ENCODE results near the gene VMP1.

The VMP1 gene

DNA sequence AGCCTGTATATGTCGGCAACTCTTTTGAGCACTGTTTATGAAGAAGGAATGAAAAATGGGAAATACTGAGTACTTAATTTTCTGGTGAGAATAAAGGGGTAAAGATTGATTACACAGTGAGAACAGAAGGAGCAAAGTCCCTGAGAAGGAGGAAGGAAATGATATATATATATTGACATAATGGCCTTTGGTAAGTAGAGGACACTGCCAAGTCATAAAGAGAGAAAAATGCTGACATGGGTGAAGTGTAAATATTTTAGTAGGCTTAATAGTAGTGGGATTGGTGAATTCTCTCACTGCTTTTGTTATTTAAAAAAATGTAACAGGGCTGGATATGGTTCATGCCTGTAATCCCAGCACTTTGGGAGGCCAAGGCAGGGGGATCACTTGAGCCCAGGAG is 16.2 kb downstream of the VMP1 start:
- TF ChIP-seq TAF1 (IDR thresholded peaks at IDR 0.05; ENCODE audit: low read depth), result no peak
- no peak for TF ChIP-seq TEAD4 (IDR thresholded peaks at IDR 0.05)
- no peak for TF ChIP-seq RAD21 (IDR thresholded peaks at IDR 0.05; ENCODE audit: low read depth)
- no peak for TF ChIP-seq ZBTB7A (IDR thresholded peaks at IDR 0.05; ENCODE audit: low read depth)
- no peak for TF ChIP-seq TCF12 (IDR thresholded peaks at IDR 0.05; ENCODE audit: low read depth)
- TF ChIP-seq, protein P1, sequence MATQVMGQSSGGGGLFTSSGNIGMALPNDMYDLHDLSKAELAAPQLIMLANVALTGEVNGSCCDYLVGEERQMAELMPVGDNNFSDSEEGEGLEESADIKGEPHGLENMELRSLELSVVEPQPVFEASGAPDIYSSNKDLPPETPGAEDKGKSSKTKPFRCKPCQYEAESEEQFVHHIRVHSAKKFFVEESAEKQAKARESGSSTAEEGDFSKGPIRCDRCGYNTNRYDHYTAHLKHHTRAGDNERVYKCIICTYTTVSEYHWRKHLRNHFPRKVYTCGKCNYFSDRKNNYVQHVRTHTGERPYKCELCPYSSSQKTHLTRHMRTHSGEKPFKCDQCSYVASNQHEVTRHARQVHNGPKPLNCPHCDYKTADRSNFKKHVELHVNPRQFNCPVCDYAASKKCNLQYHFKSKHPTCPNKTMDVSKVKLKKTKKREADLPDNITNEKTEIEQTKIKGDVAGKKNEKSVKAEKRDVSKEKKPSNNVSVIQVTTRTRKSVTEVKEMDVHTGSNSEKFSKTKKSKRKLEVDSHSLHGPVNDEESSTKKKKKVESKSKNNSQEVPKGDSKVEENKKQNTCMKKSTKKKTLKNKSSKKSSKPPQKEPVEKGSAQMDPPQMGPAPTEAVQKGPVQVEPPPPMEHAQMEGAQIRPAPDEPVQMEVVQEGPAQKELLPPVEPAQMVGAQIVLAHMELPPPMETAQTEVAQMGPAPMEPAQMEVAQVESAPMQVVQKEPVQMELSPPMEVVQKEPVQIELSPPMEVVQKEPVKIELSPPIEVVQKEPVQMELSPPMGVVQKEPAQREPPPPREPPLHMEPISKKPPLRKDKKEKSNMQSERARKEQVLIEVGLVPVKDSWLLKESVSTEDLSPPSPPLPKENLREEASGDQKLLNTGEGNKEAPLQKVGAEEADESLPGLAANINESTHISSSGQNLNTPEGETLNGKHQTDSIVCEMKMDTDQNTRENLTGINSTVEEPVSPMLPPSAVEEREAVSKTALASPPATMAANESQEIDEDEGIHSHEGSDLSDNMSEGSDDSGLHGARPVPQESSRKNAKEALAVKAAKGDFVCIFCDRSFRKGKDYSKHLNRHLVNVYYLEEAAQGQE (IDR thresholded peaks at IDR 0.05; ENCODE audit: low read depth), result no peak
- TF ChIP-seq EGR1 (IDR thresholded peaks at IDR 0.05), result no peak
- no peak for TF ChIP-seq CEBPB (IDR thresholded peaks at IDR 0.05)
- TF ChIP-seq YY1 (IDR thresholded peaks at IDR 0.05; ENCODE audit: low read depth), result no peak
- no peak for TF ChIP-seq EP300 (IDR thresholded peaks at IDR 0.05; ENCODE audit: borderline replicate concordance)
- TF ChIP-seq NFIC (IDR thresholded peaks at IDR 0.05), result no peak
- no peak for TF ChIP-seq CREB1 (IDR thresholded peaks at IDR 0.05; ENCODE audit: low read depth)
- no peak for TF ChIP-seq FOXM1 (IDR thresholded peaks at IDR 0.05; ENCODE audit: borderline replicate concordance, low read depth)
- TF ChIP-seq, protein P2, sequence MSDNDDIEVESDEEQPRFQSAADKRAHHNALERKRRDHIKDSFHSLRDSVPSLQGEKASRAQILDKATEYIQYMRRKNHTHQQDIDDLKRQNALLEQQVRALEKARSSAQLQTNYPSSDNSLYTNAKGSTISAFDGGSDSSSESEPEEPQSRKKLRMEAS (IDR thresholded peaks at IDR 0.05), result no peak

DNA sequence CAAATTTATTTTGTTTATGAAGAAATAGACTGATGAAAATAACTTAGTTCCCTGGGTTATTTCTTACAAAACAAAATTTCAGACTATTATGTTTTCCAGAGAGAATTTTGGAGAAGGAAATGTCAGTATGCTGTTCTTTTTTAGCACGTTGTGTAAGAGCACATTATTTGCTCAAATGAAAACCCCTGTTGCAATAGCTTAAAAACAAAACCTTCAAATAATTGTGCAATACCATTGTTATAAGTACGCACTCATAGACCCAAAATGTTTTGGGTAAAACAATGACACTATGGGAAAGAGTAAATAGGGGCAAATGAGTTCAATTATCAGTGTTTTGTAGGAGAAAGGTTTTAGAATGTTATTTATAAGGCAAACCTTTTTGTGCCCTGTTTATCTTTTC is 18.2 kb downstream of the VMP1 start:
- TF ChIP-seq ZBTB7A (IDR thresholded peaks at IDR 0.05; ENCODE audit: low read depth) (no peak), CEBPB (IDR thresholded peaks at IDR 0.05) (peak; percentile 44; the same call in 1 of the 2 replicates), EP300 (IDR thresholded peaks at IDR 0.05; ENCODE audit: borderline replicate concordance) (no peak)

DNA sequence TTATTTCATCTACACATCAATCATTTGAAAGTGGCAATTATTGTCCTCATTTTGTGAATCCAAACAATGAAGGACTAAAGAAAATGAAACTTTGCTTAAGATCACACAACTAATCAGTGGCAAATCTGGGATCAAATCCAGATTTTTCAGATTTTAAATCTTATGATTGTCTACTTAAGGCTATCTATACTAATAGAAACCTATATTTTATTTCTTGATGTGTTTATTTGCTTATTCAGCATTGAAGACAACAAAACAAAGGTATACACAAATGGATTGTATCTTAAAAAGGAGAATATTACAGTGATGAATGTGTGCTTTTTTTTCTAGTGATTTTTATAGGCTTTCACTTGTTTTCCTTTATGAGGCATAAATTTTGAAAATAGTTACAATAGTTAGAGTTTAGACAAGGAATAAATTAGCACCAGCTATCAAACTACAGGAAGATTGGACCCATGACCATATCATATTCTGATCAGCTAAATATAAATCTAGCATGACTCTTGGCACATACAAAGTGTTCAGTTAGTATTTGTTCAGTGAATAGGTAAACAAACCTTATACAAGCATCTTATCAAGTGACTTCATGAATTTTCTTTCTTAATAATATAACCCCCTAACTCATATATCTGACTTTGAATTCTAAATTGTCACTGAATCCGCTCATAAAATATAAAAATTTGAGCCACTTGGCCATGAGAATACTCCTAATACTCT is 20.5 kb downstream of the VMP1 start:
- TF ChIP-seq EGR1 (IDR thresholded peaks at IDR 0.05) (no peak), FOXM1 (IDR thresholded peaks at IDR 0.05; ENCODE audit: borderline replicate concordance, low read depth) (no peak), ZBTB7A (IDR thresholded peaks at IDR 0.05; ENCODE audit: low read depth) (no peak), TEAD4 (IDR thresholded peaks at IDR 0.05) (no peak), CEBPB (IDR thresholded peaks at IDR 0.05) (no peak), TCF12 (IDR thresholded peaks at IDR 0.05; ENCODE audit: low read depth) (no peak), NFIC (IDR thresholded peaks at IDR 0.05) (no peak), EP300 (IDR thresholded peaks at IDR 0.05; ENCODE audit: borderline replicate concordance) (no peak), CREB1 (IDR thresholded peaks at IDR 0.05; ENCODE audit: low read depth) (no peak), TAF1 (IDR thresholded peaks at IDR 0.05; ENCODE audit: low read depth) (no peak)
- TF ChIP-seq, protein P3, sequence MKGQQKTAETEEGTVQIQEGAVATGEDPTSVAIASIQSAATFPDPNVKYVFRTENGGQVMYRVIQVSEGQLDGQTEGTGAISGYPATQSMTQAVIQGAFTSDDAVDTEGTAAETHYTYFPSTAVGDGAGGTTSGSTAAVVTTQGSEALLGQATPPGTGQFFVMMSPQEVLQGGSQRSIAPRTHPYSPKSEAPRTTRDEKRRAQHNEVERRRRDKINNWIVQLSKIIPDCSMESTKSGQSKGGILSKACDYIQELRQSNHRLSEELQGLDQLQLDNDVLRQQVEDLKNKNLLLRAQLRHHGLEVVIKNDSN (IDR thresholded peaks at IDR 0.05), result no peak
- TF ChIP-seq, protein P1 (IDR thresholded peaks at IDR 0.05; ENCODE audit: low read depth), result no peak
- TF ChIP-seq, protein P2 (IDR thresholded peaks at IDR 0.05), result no peak

DNA sequence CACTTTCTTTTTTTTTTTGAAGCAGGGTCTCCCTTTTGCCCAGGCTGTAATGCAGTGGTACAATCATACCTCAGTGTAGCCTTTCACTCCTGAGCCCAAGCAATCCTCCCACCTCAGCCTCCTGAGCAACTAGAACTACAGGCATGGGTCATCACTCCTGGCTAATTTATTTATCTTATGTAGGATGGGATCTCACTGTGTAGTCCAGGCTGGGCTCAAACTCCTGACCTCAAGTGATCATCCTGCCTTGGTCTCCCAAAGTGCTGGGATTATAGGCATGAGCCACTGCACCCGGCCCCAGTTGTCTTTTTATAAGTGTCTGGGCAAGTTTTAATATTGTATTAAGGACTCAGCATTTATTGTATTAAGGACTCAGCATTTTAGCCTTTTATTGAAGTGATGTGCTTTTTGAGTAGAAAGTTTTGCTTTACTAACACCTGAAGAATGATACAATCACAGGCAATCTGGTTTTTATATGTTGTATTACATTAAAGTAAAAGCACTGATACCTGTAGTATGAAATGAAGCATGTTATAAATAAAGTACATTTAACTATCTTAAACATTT is 22.9 kb downstream of the VMP1 start:
- TF ChIP-seq EGR1 (IDR thresholded peaks at IDR 0.05), result no peak
- TF ChIP-seq TAF1 (IDR thresholded peaks at IDR 0.05; ENCODE audit: low read depth), result no peak
- no peak for TF ChIP-seq CEBPB (IDR thresholded peaks at IDR 0.05)
- no peak for TF ChIP-seq RAD21 (IDR thresholded peaks at IDR 0.05; ENCODE audit: low read depth)
- no peak for TF ChIP-seq YY1 (IDR thresholded peaks at IDR 0.05; ENCODE audit: low read depth)
- no peak for TF ChIP-seq NFIC (IDR thresholded peaks at IDR 0.05)
- no peak for TF ChIP-seq ZBTB7A (IDR thresholded peaks at IDR 0.05; ENCODE audit: low read depth)
- TF ChIP-seq, protein P1 (IDR thresholded peaks at IDR 0.05; ENCODE audit: low read depth), result no peak
- TF ChIP-seq FOXM1 (IDR thresholded peaks at IDR 0.05; ENCODE audit: borderline replicate concordance, low read depth), result no peak
- TF ChIP-seq CREB1 (IDR thresholded peaks at IDR 0.05; ENCODE audit: low read depth), result no peak
- TF ChIP-seq, protein P2 (IDR thresholded peaks at IDR 0.05), result no peak
- TF ChIP-seq TEAD4 (IDR thresholded peaks at IDR 0.05), result no peak
- TF ChIP-seq TCF12 (IDR thresholded peaks at IDR 0.05; ENCODE audit: low read depth), result no peak
